GM21529 (cell line): ENCODE measurements around the gene DCHS1.

Source experiments
- ATAC-seq: cut with Tn5 transposase; IDR thresholded peaks from one replicate; pipeline ENCODE4 v1.9.1; 2021; ENCODE audit not compliant: unreplicated experiment

The DCHS1 gene

DNA sequence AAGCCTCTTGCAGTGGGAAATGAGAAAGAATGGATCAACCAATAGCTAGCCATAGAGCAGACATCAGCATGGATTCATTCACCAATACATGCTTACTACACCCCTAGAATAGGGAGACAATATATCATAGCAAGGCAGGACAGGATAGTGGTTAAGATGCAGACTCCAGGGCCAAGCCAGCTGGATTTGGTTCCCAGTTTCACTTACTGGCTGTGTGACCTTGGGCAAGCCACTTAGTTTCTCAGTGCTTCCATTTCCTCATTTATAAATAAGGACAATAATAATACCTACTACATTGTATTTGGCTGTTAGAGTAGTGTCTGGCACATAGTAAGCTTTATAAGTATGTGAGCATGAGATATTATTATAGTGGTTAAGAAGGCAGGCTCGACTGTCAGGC, 7.1 kb downstream of the DCHS1 start:
- no peak for ATAC-seq

DNA sequence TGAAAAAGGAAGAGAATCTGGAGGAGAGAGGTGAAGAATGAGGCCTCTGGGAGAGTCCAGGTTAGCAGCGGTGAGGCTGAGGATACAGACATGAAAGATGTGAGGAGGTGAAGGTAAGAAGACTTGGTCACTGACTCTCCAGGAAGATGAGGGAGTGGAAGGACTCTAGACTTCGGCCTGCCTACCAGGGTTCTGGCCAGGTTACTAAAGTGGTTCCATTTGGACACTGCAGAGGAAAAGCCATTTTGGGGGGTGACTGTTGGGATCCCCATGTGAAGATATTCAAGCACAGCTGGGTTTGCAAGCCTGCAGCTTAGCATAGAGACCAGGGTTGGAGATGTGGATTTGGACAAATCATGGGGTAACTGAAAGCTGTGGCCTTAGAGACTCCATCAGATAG, 7.8 kb downstream of the DCHS1 start:
- no peak for ATAC-seq

DNA sequence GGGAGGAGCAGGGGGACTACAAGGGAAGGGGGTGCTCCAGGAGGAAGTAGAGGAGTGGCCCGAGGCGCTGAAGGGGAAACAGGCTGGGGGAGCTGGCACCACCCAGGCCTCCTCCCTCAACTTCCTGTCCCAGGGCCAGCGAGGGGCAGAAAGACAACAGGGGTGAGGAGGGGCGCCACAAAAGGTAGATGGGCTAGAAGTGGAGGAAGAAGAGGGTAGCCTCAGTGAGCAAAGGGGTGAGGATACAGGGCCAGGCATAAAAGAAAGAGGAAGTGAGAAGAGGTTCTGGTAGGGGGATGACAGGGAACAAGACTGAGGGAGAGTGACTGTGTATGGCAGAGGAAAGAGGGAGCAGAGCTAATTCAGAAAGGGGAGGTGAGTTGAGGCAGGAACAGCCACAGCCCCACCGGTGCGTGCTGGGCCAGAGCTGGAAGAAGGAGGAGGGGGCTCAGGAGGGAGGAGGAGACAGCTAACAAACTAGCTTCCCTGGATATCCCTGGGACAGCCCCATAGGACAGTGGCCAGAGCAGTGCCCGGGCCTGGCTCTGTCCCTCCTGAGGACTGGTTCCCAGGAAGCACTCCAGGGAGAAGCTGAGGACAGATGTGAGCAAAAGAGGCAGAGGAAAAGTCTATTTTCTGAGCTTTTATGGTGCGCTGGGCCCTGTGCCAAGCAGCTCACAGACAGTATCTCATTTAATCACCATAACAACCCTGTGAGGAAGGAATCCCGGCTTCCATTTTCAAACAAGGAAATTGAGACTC, 8.5 kb downstream of the DCHS1 start:
- peak; percentile 96 for ATAC-seq

DNA sequence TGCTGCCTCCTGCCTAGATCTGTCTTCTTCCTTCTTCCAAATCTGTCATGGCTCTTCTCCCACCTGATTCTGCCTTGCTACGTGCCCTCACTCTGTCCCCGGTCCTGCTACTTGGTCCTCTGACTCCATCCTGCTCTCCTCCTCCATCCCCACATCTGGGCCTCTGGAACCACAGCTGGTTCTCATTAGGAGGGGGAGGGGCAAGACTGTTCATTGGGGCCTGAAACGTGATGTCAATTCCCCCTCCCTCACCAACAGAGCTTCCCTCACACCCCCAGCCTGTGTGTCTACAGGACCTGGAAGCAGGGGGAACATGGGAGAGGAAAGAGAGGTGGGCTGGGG, 9.1 kb downstream of the DCHS1 start:
- no peak for ATAC-seq

DNA sequence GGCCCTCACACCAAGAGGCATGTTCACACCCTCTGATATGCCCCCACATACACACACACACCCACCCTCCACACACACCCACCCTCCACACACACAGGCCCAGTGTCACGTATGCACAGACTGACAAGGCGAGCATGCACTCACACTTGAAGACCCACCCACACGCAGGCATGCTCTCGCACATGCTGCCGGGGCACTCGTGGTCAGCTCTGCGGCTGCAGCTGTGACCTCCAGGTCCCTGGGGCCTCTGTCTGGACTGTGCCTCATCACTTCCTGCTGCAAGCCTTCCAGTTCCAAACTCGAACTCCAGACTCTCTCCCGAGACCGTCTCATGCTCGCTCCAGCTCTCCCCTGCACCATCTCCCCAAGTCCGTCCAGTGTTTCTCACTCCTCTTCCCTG, 9.5 kb downstream of the DCHS1 start:
- ATAC-seq: no peak

DNA sequence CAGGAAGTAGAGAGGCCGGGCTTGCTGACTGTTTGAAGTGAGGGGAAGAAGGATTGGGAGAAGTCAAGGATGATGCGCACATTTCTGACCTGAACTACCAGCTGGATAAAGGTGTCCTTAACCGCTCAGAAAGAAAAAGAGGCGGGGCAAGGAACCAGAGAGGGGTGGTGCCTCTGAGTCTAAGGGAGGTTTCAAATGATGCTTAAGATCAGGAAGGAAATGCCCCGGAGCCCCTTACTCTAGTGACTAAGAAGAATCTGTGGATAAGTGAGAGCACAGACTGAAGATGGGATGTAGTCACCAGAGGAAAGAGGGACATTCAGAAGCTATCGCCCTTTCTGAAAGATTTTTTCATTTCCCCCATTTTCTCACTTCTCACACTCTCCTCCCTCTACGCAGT, 12.7 kb downstream of the DCHS1 start:
- ATAC-seq: no peak

DNA sequence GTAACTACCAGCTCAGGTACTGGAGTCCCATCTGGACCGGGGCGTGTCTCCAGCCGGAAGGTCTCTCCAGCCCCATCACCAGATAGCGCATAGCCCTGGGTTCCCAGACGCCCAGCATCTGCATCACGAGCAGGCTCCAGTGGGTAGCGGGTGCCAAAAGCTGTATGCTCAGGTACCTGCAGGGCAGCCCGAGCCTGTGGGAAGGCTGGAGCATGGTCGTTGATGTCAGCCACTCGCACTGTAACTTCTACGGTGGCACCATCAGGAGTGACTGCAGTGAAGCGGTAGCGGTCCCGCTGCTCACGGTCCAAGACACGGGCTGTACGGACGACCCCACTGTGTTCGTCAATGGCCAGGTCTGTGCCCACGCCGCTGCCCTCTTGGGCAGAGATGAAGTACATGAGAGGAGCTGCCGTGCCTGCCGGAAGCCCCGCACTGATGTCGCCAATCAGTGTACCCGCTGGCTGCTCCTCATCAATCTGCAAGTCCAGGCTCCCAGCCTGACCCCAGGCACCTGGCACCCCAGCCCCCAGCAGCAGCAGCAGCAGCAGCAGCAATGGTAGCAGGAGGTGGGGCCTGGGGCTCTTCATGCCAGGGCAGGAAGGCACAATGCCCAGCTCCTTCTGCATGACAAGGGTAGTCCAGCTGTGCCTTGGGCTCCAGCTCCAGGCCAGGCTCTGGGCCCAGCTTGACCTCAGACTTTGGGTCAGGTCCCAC, 14.5 kb downstream of the DCHS1 start:
- ATAC-seq: no peak

DNA sequence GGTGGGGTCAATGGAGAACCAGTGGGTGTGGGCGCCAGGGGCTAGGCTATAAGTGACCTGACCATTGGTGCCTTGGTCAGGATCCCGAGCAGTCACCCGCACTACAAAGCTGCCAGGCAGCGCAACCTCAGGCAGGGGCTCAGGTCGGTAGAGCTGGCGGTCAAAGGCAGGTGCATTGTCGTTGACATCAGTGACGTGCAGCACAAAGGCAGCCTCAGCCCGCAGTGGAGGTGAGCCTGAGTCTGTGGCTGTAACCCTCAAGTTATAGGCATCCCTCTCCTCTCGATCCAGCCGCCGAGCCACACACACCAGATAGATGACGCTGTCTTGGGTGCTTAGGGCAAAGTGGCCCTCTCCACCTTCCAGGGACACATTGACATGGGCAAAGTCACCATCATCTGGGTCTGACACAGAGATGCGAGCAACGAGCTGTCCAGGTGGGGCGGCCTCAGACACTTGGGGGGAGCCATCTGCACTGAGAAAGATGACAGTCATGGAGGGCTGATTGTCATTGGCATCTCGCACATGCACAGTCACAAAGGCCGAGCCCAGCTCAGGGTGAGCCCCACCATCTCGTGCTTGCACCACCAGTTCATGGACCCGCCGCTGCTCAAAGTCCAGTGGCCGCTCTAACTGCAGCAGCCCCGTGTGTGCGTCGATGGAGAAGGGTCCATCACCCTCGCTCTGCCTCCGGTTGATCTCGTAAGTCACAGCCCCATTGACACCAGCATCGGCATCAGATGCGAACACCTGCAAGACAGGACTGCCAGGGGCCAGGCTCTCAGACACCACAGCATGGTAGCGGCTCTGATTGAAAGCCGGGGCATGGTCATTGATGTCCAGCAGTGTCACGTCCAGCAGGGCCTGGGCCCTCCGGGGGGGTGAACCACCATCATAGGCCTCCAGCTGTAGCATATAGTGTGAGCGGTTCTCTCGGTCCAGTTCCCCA, 15.3 kb downstream of the DCHS1 start:
- ATAC-seq: no peak

DNA sequence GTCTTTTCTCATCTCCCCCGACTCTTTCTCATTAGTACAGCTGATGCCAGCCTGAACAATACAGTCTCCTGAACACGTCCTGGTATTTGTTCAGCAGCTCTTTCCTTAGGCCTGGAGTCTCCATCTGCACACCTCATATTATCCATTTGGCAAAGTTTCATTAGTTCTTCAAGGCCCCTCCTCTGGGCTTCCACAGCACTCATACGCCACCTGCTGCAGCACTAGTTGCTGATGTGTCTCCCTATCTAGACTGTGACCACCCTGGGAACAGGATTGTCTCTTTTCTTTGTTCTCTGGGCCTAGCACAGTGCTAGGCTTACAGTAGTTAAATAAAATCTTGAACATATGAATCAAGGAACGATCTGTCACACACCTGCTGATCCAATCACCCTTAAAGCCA, 17.2 kb downstream of the DCHS1 start:
- no peak for ATAC-seq

DNA sequence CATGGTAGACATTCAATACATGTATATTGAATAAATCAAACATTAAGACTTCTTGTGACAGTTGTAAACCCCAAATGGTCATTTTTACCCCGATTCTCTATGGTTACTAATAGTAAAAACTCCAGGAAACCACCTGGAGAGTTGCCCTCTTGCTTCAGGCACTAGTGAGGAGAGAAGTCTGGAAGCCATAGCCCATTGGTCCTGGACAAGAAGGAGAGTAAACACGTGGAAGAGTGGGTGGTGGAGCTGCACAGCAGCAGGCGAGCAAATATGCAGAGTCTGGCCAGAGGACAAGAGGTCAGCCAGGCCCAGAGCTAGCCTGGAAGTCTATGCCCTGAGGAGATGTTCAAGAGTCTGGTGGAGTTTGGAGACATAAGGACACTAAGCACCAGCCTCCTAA, 17.7 kb downstream of the DCHS1 start:
- ATAC-seq: no peak

DNA sequence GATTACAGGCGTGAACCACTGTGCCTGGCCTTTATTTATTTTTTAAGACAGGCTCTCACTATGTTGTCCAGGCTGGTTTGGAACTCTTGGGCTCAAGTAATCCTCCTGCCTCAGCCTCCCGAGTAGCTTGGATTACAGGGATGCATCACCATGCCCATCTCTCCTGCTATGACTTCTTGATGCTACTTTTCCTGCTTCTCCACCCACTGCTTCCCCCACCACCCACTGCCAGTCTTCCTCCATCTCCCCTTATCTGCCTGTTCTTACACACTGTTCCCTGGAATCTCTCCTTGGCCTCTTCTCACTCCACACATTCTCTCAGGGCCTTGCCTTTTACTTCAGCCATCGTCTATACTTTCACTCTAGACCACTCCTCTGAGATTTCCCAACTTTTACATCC, 19.1 kb downstream of the DCHS1 start:
- no peak for ATAC-seq

DNA sequence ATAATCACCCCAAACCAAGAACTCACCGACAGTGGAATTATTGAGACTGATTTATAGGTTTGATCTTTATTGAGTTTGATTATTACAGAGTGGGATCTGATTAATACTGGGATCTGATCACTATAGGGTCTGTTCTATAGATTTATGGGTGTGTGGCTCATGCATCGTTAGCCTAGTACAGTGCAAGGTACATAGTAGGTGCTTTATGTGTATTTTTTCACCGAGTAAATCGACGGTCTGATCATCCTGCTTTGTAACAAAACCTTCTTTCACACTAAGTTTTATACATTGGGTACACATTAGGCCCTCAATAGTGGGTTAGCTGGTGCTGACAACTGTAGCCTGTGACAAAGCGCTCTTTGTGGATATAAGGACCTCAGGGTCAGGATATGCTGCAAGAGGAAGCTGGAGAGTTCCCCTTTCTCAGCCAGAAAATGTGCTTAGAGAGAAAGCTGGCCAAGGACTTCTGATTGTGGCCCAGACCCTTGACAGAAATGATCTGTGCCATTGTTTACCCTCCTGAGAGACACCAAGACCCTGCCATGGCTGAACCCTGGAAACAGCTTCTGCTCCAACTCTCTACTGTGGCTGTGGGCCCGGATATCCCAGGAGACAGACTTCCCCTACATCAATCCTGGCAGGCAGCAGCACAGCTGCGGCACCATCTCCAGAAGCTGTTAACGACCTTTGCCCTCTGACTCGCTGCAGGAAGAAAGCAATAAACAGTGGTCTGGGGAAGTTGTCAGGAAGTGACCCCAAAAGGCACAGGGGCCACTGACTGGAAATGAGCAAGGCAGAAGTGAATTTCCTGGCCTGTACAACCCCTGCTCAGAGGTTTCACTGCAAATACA, 20.3 kb downstream of the DCHS1 start:
- no peak for ATAC-seq

DNA sequence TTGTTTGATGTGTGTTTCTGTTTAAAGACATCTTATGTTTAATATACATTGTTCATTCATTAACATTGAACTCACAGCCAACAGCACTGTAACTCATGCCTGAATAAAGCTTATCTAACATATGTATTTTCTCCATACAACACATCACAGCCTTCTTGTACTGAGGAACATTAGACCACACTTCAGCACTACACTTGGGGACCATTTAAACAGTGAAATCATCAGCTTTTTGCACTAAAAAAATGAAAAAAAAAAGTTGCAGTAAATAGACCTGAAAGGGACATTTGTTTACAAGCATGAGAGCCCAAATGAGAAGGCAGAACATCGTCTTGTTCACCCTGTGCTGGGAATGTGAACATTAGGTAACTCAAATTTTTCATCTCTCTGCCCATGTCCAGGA, 21.1 kb downstream of the DCHS1 start:
- ATAC-seq: no peak

DNA sequence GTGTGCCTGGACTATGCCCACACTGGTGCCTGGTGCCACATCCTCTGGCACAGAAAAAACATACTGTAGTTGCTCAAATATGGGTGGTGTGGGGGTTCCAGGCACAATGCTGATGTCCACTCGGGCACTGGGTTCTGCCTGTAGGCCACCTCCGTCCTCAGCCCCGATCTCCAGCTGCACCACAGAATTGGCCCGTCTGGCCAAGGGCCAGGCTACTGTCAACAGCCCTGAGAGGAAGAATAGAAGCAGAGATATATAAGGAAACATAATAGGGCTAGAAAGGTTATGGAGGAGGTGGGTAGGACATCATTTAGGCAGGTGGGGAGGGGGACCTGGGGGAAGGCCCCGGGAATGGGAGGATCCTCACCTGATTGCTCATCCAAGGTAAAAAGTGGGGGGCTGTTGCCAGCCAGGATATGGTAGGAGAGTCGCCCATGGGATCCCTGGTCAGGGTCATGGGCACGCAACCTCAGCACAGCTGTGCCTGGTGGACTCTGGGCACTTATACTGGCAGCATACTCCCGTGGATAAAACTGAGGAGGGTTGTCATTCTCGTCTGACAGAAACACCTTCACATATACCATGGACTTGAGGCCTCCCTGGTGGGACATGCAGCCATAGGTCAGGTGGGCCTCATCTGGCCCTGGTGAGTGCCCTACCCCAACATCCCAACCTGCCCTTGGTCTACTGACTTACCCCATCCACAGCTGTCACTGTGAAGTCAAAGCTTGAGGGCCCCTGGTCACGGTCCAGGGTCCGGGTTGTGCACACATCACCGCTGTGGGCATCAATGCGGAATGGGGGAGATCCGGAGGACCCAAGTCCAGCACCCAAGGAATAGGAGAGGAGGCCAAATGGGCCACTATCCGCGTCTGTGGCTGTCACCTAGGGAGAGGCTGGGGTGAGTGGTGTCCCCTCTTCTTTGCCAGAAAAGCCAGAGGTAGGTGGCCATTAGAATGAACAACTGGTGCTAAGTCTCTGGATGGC, 21.9 kb downstream of the DCHS1 start:
- no peak for ATAC-seq

DNA sequence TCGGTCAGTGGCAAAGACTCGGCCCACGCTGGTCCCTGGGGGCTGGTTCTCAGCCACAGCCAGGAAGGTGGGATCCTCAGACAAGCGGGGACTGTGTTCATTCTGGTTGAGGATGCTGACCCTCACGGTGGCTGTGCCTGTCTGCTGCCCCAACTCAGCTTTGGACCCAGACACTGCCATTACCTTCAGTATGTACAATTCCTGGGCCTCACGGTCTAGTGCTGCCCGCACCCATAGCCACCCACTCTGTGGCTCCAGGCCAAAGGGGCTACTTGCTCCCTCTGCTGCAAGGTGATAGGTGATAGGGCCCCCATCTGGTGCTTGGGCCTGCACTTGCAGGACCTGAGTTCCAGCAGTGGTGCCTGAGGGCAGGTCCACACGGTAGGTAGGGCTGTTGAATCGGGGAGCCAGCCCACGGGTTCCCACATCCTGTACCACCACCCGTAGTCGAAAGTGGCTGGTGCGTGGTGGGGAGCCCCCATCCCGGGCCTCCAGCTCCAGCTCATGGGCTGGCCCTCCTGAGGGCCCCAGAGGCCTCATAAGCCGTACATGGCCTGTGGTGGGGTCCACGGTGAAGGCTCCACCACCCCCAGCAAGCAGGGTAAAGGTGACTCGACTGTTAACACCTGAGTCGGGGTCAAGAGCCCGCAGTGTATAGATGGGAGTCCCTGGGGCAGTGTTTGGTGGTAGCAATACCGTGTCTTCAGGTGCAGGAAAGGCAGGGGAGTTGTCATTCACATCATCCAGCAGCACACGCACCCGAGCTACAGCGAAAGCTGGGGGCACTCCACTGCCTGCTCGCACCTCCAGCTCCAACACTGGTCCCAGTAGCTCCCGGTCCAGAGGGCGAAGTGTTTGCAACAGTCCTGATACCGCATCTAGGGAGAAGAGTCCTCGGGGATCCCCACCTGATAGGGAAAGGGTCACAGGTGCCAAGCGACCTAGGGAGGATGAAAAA, 23.2 kb downstream of the DCHS1 start:
- ATAC-seq: no peak

DNA sequence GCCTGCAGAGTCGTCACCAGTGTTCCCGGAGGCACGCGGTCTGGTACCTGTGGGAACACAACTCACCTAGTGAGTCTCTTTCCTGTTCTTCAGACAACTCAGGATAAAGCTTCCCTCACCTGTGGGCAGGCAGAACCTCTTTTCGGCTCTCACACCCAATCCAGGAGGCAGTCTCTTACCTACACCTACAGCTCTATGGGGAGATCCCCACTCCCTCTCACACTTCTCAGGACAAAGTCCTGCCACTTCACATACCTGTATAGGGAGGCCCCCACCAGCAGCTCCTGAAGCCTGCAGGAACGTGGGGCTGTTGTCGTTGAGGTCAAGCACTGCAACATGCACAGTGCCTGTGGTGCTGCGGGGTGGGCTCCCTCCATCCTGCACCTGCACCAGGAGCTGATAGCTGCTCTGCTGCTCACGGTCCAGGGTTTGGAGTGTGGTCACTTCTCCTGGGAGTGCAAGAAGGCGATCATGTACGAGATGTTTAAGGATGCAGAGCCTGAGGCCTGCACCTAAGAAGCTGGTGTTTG, 24.2 kb downstream of the DCHS1 start:
- ATAC-seq: no peak

DNA sequence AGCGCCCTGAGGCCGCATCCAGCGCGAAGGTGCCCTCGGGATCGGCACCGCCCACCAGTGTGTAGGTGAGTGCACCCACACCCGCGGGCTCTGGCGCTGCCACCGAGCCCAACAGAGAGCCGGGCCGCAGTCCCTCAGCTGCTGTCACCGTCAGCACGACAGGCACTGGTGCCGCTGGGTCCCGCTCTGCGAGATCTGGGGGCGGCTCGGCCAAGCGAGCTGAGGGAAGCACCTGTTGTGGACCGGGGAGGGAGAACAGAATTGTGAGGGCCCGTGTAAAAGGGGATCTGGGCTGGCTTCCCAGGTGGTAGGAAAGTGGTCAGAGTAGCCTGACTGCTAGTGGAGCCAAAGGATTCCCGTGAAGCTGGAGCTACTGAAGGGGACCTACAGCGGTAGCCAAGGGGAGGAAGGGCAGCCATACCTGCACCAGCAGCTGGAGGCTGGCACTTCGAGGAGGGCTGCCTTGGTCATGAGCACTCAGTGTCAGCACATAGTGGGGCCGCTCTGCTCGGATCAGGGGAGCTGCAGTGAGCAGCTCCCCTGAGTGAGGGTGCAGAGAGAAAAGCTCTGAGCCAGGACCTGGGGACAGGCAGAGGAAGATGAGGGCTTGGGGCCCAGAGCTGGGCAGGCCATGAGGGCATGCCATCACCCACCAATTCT, 24.8 kb downstream of the DCHS1 start:
- ATAC-seq: no peak
